Skeletal muscle tissue (tissue), 4 donors: ENCODE results near the gene RTP3. TPM values are rescaled to one million over a fixed set of nuclear protein-coding genes. Genes with fewer than 3 reads are reported as not detected.

Experiments
- H3K27ac ChIP-seq: one replicate; pipeline ENCODE4 v1.7.0; 2013; ENCODE audit warnings: mild to moderate bottlenecking, low read depth, low read length, inconsistent platforms
- H3K27me3 ChIP-seq, 3 donors: one replicate each; pipeline ENCODE4 v1.7.0; 2013; ENCODE audit warnings: low read length in 3 of 3; ENCODE audit not compliant: control insufficient read depth in 3 of 3, insufficient read depth in 3 of 3
- H3K36me3 ChIP-seq, 3 donors: one replicate each; pipeline ENCODE4 v1.7.0; 2013; ENCODE audit warnings: low read length in 3 of 3; ENCODE audit not compliant: control insufficient read depth in 3 of 3, insufficient read depth in 3 of 3
- H3K4me1 ChIP-seq, 3 donors: one replicate each; pipeline ENCODE4 v1.7.0; 2013; ENCODE audit warnings: low read length in 3 of 3, mild to moderate bottlenecking in 3 of 3; ENCODE audit not compliant: control insufficient read depth in 3 of 3, insufficient read depth in 3 of 3
- H3K4me3 ChIP-seq, 3 donors: one replicate each; pipeline ENCODE4 v1.7.0; 2013; ENCODE audit warnings: low read length in 3 of 3
- H3K9ac ChIP-seq, 3 donors: one replicate each; pipeline ENCODE4 v1.7.0; 2013; ENCODE audit warnings: low read length in 3 of 3, mild to moderate bottlenecking in 3 of 3, moderate library complexity in 2 of 3, low read depth in 1 of 3
- H3K9me3 ChIP-seq, 3 donors: one replicate each; pipeline ENCODE4 v1.7.0; 2013; ENCODE audit warnings: low read length in 3 of 3; ENCODE audit not compliant: control insufficient read depth in 3 of 3
- total RNA-seq: library from RNA; depleted of rRNA; stranded (reverse); fragments of >200 nt; gene quantifications from one replicate; pipeline ENCODE4 v1.2.3, GENCODE V29; 2014
- donor health status: Osteomylitis.

The RTP3 gene
- total RNA-seq, 1 donor from 2014 or later, result under 0.01 TPM

DNA sequence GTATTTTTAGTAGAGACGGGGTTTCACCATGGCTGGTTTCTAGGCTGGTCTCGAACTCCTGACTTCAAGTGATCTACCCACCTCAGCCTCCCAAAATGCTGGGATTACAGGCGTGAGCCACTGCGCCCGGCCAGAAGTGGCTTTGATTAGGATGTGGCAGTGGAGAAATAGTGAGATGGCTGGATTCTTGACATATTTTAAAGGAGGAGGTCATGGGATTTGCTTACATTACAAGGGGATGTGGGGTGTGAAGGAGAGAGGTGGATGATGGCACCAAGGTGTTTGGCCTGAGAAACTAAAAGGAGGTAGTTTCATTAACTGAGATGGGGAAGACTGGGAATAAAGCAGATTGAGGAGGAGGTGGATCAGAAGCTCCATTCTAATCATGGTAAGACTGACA, 18.1 kb upstream of the RTP3 start:
- H3K27ac ChIP-seq, result no peak overlapping the region
- peaks cover 0 to 3% (median 0%) of the 10 kb centered on the region in 3 donors for H3K27me3 ChIP-seq
- H3K9ac ChIP-seq, result no peak overlapping the region
- no peaks in the 10 kb centered on the region for H3K9me3 ChIP-seq
- H3K36me3 ChIP-seq, result no peaks in the 10 kb centered on the region
- H3K4me1 ChIP-seq, result no peaks in the 10 kb centered on the region
- no peak overlapping the region for H3K4me3 ChIP-seq

DNA sequence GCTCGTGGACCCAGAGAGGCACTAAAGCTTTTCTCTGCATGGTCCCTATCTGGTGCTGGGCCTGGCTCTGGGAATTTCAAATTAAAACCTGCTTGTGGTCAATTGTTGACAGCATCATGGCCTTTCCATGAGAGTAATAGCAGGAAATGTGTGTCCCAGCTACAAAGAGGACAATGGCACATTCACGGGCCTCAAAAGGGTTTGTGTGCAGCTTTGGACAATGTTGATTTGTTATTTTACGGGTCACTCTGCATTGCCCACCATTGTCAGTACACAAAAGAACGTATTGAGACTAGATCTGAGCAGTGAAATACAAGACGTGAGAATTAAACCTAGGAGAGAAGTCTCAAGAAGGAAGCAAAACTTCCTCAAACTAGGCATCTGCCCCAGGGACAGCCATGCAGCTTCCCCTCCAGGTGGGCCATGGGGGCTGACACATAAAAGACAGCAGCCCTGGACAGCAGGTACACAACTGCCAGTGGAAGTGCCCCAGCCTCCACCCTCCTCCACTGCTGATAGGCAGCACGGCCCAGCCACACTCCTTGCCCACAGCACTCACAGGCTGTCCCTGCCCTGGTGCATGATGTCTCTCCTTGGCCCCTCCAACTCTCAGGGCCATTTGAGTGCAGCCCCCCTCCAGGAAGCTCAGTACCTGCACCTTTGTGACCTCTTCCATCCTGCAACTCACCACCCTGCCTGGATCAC, 17.1 kb upstream of the RTP3 start:
- no peak overlapping the region for H3K9ac ChIP-seq
- no peaks in the 10 kb centered on the region for H3K9me3 ChIP-seq
- H3K27me3 ChIP-seq, result peaks cover 0 to 3% (median 0%) of the 10 kb centered on the region in 3 donors
- no peaks in the 10 kb centered on the region for H3K4me1 ChIP-seq
- no peak overlapping the region for H3K4me3 ChIP-seq
- no peaks in the 10 kb centered on the region for H3K36me3 ChIP-seq
- no peak overlapping the region for H3K27ac ChIP-seq

DNA sequence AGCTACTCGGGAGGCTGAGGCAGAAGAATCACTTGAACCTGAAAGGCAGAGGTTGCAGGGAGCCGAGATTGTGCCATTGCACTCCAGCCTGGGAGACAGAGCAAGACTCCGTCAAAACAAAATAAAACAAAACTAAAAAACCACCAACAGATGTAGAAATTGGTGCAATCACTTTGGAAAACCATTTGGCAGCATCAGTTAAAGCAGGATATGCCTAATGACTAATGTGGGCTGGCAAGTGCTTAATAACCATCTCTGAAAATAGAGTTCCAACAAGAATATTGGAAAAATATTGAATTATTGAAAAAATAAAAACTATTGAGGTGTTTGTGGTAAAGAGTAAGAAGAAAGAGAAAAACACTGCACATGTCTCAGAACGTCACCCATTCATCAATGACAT, 16.1 kb upstream of the RTP3 start:
- Histone ChIP-seq H3K4me1 (no peaks in the 10 kb centered on the region), H3K9me3 (no peaks in the 10 kb centered on the region), H3K27me3 (peaks cover 0 to 3% (median 0%) of the 10 kb centered on the region in 3 donors), H3K27ac (no peak overlapping the region), H3K9ac (no peak overlapping the region), H3K4me3 (no peak overlapping the region), H3K36me3 (no peaks in the 10 kb centered on the region)

- Histone ChIP-seq H3K4me3 (no peak overlapping the region), H3K9me3 (no peaks in the 10 kb centered on the region), H3K4me1 (no peaks in the 10 kb centered on the region), H3K27me3 (peaks cover 0 to 3% (median 0%) of the 10 kb centered on the region in 3 donors), H3K27ac (no peak overlapping the region), H3K36me3 (no peaks in the 10 kb centered on the region), H3K9ac (no peak overlapping the region)
Observed at GRCh38 chr3:46482632-46483350, 15.0 kb upstream of the RTP3 start.

- H3K27ac ChIP-seq, result no peak overlapping the region
- no peak overlapping the region for H3K9ac ChIP-seq
- H3K27me3 ChIP-seq, result peaks cover 0 to 2% (median 0%) of the 10 kb centered on the region in 3 donors
Observed at GRCh38 chr3:46483825-46484224, 14.0 kb upstream of the RTP3 start.

GRCh38 chr3:46484388-46484787, 13.4 kb upstream of the RTP3 start:
- Histone ChIP-seq H3K36me3 (no peaks in the 10 kb centered on the region), H3K4me3 (no peak overlapping the region), H3K9ac (no peak overlapping the region), H3K27me3 (no peaks in the 10 kb centered on the region), H3K27ac (no peak overlapping the region), H3K9me3 (no peaks in the 10 kb centered on the region), H3K4me1 (peaks cover 7 to 8% (median 7%) of the 10 kb centered on the region in 3 donors)

More at GRCh38 chr3:46483825-46484224, 14.0 kb upstream of the RTP3 start:
- Histone ChIP-seq H3K4me1 (peaks cover 1 to 3% (median 1%) of the 10 kb centered on the region in 3 donors), H3K4me3 (no peak overlapping the region), H3K36me3 (no peaks in the 10 kb centered on the region), H3K9me3 (no peaks in the 10 kb centered on the region)

- H3K4me3 ChIP-seq, result no peak overlapping the region
- H3K9ac ChIP-seq, result no peak overlapping the region
- no peaks in the 10 kb centered on the region for H3K36me3 ChIP-seq
- no peaks in the 10 kb centered on the region for H3K9me3 ChIP-seq
- peaks cover 12 to 15% (median 14%) of the 10 kb centered on the region in 3 donors for H3K4me1 ChIP-seq
- H3K27me3 ChIP-seq, result no peaks in the 10 kb centered on the region
- no peak overlapping the region for H3K27ac ChIP-seq
Observed at GRCh38 chr3:46484911-46485778, 12.6 kb upstream of the RTP3 start.

GRCh38 chr3:46485779-46486175, 12.0 kb upstream of the RTP3 start:
- Histone ChIP-seq H3K9me3 (no peaks in the 10 kb centered on the region), H3K4me1 (peaks cover 15 to 16% (median 15%) of the 10 kb centered on the region in 3 donors), H3K36me3 (no peaks in the 10 kb centered on the region), H3K4me3 (no peak overlapping the region), H3K9ac (no peak overlapping the region), H3K27ac (no peak overlapping the region), H3K27me3 (no peaks in the 10 kb centered on the region)

GRCh38 chr3:46488735-46489361, 8.9 kb upstream of the RTP3 start:
- peak overlapping the region in 1 of 3 donors; percentile 58 for H3K9ac ChIP-seq
- no peaks in the 10 kb centered on the region for H3K36me3 ChIP-seq
- peak overlapping the region; percentile 28 for H3K27ac ChIP-seq
- H3K4me1 ChIP-seq, result peaks cover 20 to 22% (median 21%) of the 10 kb centered on the region in 3 donors
- H3K27me3 ChIP-seq, result no peaks in the 10 kb centered on the region
- H3K4me3 ChIP-seq, result peak overlapping the region in 2 of 3 donors; percentile 34 to 52
- no peaks in the 10 kb centered on the region for H3K9me3 ChIP-seq
